ENCODE data around the gene B3GALNT2. TPM values are rescaled to one million over a fixed set of nuclear protein-coding genes. Genes with fewer than 3 reads are reported as not detected.

B3GALNT2 gene
- total and polyA plus RNA-seq, 2 donors (not counting 1 experiment from before 2014, with no cell fraction given) = 5.6 to 12.2 TPM

GRCh38 chr1:235468970-235469369, 35.3 kb downstream of the B3GALNT2 start:
- H3K4me2 ChIP-seq (replicated peaks; ENCODE audit: low read depth, low read length, poor library complexity, severe bottlenecking) = no peak overlapping the region
- POLR2A ChIA-PET = no interaction called here

DNA sequence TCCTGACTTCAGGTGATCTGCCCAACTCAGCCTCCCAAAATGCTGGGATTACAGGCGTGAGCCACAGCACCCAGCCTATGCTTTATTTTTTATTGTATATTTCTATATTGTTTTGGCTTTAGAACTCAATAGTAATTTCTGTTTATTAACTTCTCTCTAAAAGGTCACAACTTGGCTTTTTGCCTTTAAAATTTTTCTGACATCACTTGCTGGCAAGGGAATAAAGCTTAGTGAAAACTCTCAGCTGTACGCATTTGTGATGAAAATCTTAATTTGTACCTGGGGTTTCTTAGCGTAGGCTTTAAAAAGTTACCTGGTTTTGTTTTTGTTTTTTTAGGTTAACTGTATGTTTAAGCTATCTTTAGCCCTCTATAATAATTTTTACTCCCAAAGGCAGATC, 36.2 kb downstream of the B3GALNT2 start:
- Mint-ChIP-seq H3K27ac (no peak overlapping the region), H3K27me3 (no peaks in the 10 kb centered on the region), H3K9me3 (ENCODE audit: insufficient read depth) (no peaks in the 10 kb centered on the region), H3K4me3 (no peak overlapping the region), H3K4me1 (no peaks in the 10 kb centered on the region)
- Histone ChIP-seq H3K27me3 (replicated peaks in 1 of 4; ENCODE audit: control extremely low read depth in 1 of 4, control insufficient read depth in 3 of 4, insufficient read depth in 4 of 4, low read length in 3 of 4) (no peaks in the 10 kb centered on the region), H3K4me1 (ENCODE audit: control insufficient read depth in 2 of 2, insufficient read depth in 2 of 2, low read length in 2 of 2) (no peaks in the 10 kb centered on the region), H3K36me3 (replicated peaks in 1 of 2; ENCODE audit: control extremely low read depth in 1 of 2, control insufficient read depth in 1 of 2, extremely low read depth in 1 of 2, insufficient read depth in 2 of 2, low read length in 1 of 2) (peaks cover 0 to 4% of the 10 kb centered on the region in 2 experiments), H3K9ac (ENCODE audit: low read length) (no peak overlapping the region), H2AFZ (ENCODE audit: insufficient read depth, low read depth, low read length, poor library complexity, severe bottlenecking) (no peak overlapping the region), H3K4me2 (replicated peaks; ENCODE audit: low read depth, low read length, poor library complexity, severe bottlenecking) (no peak overlapping the region), H4K20me1 (ENCODE audit: control insufficient read depth, insufficient read depth, low read length, poor library complexity, severe bottlenecking) (no peaks in the 10 kb centered on the region), H3K79me2 (ENCODE audit: control insufficient read depth, insufficient read depth, low read length) (no peaks in the 10 kb centered on the region), H3K27ac (ENCODE audit: low read length in 2 of 2) (no peak overlapping the region), H3K4me3 (ENCODE audit: control extremely low read depth in 1 of 5, extremely low read depth in 1 of 5, insufficient read depth in 1 of 5, low read depth in 2 of 5, low read length in 4 of 5) (no peak overlapping the region), H3K9me3 (ENCODE audit: control extremely low read depth in 1 of 3, control insufficient read depth in 2 of 3, insufficient read depth in 1 of 3, low read length in 2 of 3) (peaks cover 0 to 4% (median 0%) of the 10 kb centered on the region in 3 donors)
- ChIA-PET CTCF (no interaction called here), POLR2A (no interaction called here)
- no peak for TF ChIP-seq EZH2 (IDR thresholded peaks at IDR 0.05; ENCODE audit: borderline replicate concordance, insufficient read depth, low read depth, low read length, poor library complexity, severe bottlenecking)
- TF ChIP-seq, protein P1, sequence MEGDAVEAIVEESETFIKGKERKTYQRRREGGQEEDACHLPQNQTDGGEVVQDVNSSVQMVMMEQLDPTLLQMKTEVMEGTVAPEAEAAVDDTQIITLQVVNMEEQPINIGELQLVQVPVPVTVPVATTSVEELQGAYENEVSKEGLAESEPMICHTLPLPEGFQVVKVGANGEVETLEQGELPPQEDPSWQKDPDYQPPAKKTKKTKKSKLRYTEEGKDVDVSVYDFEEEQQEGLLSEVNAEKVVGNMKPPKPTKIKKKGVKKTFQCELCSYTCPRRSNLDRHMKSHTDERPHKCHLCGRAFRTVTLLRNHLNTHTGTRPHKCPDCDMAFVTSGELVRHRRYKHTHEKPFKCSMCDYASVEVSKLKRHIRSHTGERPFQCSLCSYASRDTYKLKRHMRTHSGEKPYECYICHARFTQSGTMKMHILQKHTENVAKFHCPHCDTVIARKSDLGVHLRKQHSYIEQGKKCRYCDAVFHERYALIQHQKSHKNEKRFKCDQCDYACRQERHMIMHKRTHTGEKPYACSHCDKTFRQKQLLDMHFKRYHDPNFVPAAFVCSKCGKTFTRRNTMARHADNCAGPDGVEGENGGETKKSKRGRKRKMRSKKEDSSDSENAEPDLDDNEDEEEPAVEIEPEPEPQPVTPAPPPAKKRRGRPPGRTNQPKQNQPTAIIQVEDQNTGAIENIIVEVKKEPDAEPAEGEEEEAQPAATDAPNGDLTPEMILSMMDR (IDR thresholded peaks at IDR 0.05) = no peak
- DNase-seq (no peak), ATAC-seq (ENCODE audit: low read depth) (no peak)
- intact Hi-C loops (cut with micrococcal nuclease) = no loop called here
- WGBS (ENCODE audit: insufficient coverage) = no CpG with 5 or more reads among the region's 3 CpGs

More at GRCh38 chr1:235468970-235469369, 35.3 kb downstream of the B3GALNT2 start:
- no CpG with 5 or more reads among the region's 4 CpGs for WGBS (ENCODE audit: insufficient coverage)
- TF ChIP-seq EZH2 (IDR thresholded peaks at IDR 0.05; ENCODE audit: borderline replicate concordance, insufficient read depth, low read depth, low read length, poor library complexity, severe bottlenecking) = no peak
- H2AFZ ChIP-seq (ENCODE audit: insufficient read depth, low read depth, low read length, poor library complexity, severe bottlenecking) = no peak overlapping the region
- Mint-ChIP-seq H3K9me3 (ENCODE audit: insufficient read depth) (no peaks in the 10 kb centered on the region), H3K27me3 (no peaks in the 10 kb centered on the region), H3K4me1 (no peaks in the 10 kb centered on the region), H3K4me3 (no peak overlapping the region), H3K27ac (no peak overlapping the region)
- CTCF ChIA-PET = no interaction called here
- intact Hi-C loops (cut with micrococcal nuclease) = no loop called here
- no peaks in the 10 kb centered on the region for H3K27me3 ChIP-seq (replicated peaks in 1 of 4; ENCODE audit: control extremely low read depth in 1 of 4, control insufficient read depth in 3 of 4, insufficient read depth in 4 of 4, low read length in 3 of 4)
- H3K9ac ChIP-seq (ENCODE audit: low read length) = no peak overlapping the region
- peaks cover 0 to 4% of the 10 kb centered on the region in 2 experiments for H3K36me3 ChIP-seq (replicated peaks in 1 of 2; ENCODE audit: control extremely low read depth in 1 of 2, control insufficient read depth in 1 of 2, extremely low read depth in 1 of 2, insufficient read depth in 2 of 2, low read length in 1 of 2)
- H3K9me3 ChIP-seq (ENCODE audit: control extremely low read depth in 1 of 3, control insufficient read depth in 2 of 3, insufficient read depth in 1 of 3, low read length in 2 of 3) = peaks cover 0 to 4% (median 0%) of the 10 kb centered on the region in 3 donors
- no peak for ATAC-seq (ENCODE audit: low read depth)
- no peak overlapping the region for H3K4me3 ChIP-seq (ENCODE audit: control extremely low read depth in 1 of 5, extremely low read depth in 1 of 5, insufficient read depth in 1 of 5, low read depth in 2 of 5, low read length in 4 of 5)
- DNase-seq = no peak
- H3K79me2 ChIP-seq (ENCODE audit: control insufficient read depth, insufficient read depth, low read length) = no peaks in the 10 kb centered on the region
- H3K27ac ChIP-seq (ENCODE audit: low read length in 2 of 2) = no peak overlapping the region
- H3K4me1 ChIP-seq (ENCODE audit: control insufficient read depth in 2 of 2, insufficient read depth in 2 of 2, low read length in 2 of 2) = no peaks in the 10 kb centered on the region
- H4K20me1 ChIP-seq (ENCODE audit: control insufficient read depth, insufficient read depth, low read length, poor library complexity, severe bottlenecking) = no peaks in the 10 kb centered on the region
